ENCODE measurements around the gene LTA4H. TPM values are rescaled to one million over a fixed set of nuclear protein-coding genes. Genes with fewer than 3 reads are reported as not detected.
A peak's percentile ranks its signal among the peaks of the same experiment; 100 is the strongest.
"Not testable (repeated sequence)": the region's sequence is repeated elsewhere in the genome, so short reads cannot be mapped to it uniquely, and the experiment has no call there.

Gene LTA4H
- total RNA-seq, 1 donor from 2014 or later = 83.5 TPM

DNA sequence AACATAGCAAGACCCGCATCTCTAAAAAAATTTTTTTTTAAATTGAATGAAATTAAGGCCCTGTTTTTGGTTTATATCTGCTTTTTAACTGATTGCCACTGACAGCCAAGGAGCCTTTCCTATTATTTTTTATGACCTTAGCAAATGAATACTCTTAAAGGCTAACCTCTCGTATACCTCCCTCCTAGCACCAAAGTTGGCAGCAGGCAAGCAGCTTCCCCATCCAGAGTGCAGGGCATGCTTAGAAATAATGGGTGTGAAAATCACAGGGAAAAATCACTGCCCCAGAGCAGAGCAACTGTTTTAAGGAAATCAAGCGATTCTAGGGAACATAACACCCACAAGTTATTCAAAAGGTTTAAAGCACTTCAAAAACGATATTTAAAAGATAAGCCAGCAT is 59.9 kb downstream of the LTA4H start:
- H3K36me3 ChIP-seq (ENCODE audit: control insufficient read depth, insufficient read depth, low read length) = no peaks in the 10 kb centered on the region
- no peak for FAIRE-seq
- TF ChIP-seq, protein P1, sequence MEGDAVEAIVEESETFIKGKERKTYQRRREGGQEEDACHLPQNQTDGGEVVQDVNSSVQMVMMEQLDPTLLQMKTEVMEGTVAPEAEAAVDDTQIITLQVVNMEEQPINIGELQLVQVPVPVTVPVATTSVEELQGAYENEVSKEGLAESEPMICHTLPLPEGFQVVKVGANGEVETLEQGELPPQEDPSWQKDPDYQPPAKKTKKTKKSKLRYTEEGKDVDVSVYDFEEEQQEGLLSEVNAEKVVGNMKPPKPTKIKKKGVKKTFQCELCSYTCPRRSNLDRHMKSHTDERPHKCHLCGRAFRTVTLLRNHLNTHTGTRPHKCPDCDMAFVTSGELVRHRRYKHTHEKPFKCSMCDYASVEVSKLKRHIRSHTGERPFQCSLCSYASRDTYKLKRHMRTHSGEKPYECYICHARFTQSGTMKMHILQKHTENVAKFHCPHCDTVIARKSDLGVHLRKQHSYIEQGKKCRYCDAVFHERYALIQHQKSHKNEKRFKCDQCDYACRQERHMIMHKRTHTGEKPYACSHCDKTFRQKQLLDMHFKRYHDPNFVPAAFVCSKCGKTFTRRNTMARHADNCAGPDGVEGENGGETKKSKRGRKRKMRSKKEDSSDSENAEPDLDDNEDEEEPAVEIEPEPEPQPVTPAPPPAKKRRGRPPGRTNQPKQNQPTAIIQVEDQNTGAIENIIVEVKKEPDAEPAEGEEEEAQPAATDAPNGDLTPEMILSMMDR (IDR thresholded peaks at IDR 0.05; ENCODE audit: insufficient read depth, low read length, severe bottlenecking) = no peak

DNA sequence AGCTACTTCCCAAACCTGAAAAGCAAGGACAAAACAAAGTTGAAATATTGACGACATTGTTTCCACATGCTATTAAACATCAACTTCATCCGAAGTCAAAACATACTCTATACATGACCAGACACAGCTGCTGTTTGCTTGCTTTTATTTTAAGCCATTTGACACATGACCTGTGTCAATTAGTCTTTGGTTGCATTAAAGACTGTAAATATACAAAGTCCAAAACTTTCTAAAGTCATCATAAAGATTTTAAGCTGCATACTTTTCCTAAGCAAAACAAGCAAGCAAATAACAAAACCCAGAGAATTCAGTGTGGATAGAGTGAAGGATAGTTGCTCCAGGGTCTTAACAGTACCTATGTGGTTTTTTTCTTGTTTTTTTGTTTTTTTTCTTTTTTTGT is 61.0 kb downstream of the LTA4H start:
- TF ChIP-seq, protein P1 (IDR thresholded peaks at IDR 0.05; ENCODE audit: insufficient read depth, low read length, severe bottlenecking) = no peak
- no peak for DNase-seq (ENCODE audit: low read depth)
- FAIRE-seq = no peak
- H3K4me3 ChIP-seq (ENCODE audit: low read depth, low read length) = no peak overlapping the region
- H3K36me3 ChIP-seq (ENCODE audit: control insufficient read depth, insufficient read depth, low read length) = no peaks in the 10 kb centered on the region
- H3K27me3 ChIP-seq (ENCODE audit: control insufficient read depth, insufficient read depth, low read length) = no peaks in the 10 kb centered on the region

More for the DNA sequence above, 59.9 kb downstream of the LTA4H start:
- no peaks in the 10 kb centered on the region for H3K27me3 ChIP-seq (ENCODE audit: control insufficient read depth, insufficient read depth, low read length)
- no peak overlapping the region for H3K4me3 ChIP-seq (ENCODE audit: low read depth, low read length)
- no peak for DNase-seq (ENCODE audit: low read depth)

DNA sequence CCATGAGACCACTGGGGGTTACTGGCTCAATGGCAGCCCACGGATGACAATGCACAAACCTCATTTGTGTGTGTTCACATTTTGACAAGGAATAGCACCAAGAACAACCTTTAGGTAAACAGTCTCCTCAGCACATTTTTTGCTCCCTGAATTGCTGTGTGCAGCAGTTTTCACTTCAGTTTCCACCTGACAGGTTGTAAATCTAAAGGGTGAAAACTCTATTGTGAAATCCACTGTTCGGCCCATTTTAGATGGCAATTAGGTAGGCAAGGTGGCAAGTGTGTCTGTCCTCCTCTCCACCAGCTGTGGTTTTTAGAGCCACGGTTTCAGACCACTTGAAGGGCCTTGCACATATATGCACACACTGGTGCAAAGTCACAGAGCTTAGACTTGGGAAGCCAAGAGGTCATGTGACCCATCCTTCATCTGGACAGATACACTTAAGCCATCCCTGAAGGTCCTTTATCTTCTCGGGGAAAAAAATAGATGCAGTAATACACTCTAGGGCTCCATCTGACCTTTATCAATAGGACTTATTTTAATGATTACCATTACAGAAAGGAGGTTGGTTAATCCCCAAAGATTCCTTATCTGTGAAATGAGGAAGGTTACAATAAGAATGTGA is 62.4 kb downstream of the LTA4H start:
- no peak for DNase-seq (ENCODE audit: low read depth)
- no peak for FAIRE-seq
- Histone ChIP-seq H3K36me3 (ENCODE audit: control insufficient read depth, insufficient read depth, low read length) (no peaks in the 10 kb centered on the region), H3K27me3 (ENCODE audit: control insufficient read depth, insufficient read depth, low read length) (no peaks in the 10 kb centered on the region), H3K4me3 (ENCODE audit: low read depth, low read length) (no peak overlapping the region)
- TF ChIP-seq, protein P1 (IDR thresholded peaks at IDR 0.05; ENCODE audit: insufficient read depth, low read length, severe bottlenecking) = no peak

DNA sequence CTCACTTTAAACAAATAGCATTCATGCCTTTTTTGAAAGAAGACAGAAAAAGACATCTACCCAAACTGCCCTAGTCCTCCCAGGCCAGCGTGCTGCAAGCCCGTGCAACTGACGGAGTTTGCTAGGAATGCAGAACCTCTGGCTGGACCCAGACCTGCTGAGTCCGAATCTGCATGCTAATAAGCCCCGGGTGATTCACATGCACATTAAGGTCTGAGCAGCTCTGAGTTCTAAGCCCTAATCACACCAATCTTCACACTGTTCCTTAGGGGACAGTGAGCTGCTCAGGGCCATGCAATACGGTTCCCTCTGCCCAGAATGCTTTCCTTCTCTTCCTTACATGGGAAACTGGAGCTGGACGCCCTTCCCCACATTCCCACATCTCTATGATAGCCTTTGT is 64.5 kb downstream of the LTA4H start:
- H3K4me3 ChIP-seq (ENCODE audit: low read depth, low read length) = no peak overlapping the region
- TF ChIP-seq, protein P1 (IDR thresholded peaks at IDR 0.05; ENCODE audit: insufficient read depth, low read length, severe bottlenecking) = no peak
- DNase-seq (ENCODE audit: low read depth) = peak; percentile 13
- H3K27me3 ChIP-seq (ENCODE audit: control insufficient read depth, insufficient read depth, low read length) = no peaks in the 10 kb centered on the region
- H3K36me3 ChIP-seq (ENCODE audit: control insufficient read depth, insufficient read depth, low read length) = no peaks in the 10 kb centered on the region
- FAIRE-seq = peak; percentile 72

GRCh38 chr12:95969116-95969515 is 66.3 kb downstream of the LTA4H start:
- not testable (repeated sequence) for H3K27me3 ChIP-seq (ENCODE audit: control insufficient read depth, insufficient read depth, low read length); H3K36me3 ChIP-seq (ENCODE audit: control insufficient read depth, insufficient read depth, low read length); H3K4me3 ChIP-seq (ENCODE audit: low read depth, low read length); FAIRE-seq; DNase-seq (ENCODE audit: low read depth)

DNA sequence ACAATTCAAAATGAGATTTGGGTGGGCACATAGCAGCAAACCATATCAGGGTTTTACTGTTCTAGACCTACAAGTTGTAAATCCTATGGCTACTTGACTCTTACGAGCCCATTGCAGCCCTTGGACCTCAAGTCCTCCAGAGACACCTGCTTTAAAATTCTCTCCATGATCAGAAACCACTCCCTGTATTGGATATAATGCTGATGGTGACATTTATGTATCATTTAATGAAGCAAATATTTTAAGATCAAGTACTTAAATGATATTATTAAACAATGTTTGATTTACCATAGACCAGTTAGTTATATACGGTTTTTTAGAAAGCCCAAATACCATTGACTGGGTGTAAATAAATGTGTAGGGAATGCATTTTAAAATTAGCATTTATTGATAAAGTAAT is 68.1 kb downstream of the LTA4H start:
- Histone ChIP-seq H3K27me3 (ENCODE audit: control insufficient read depth, insufficient read depth, low read length) (no peaks in the 10 kb centered on the region), H3K4me3 (ENCODE audit: low read depth, low read length) (no peak overlapping the region), H3K36me3 (ENCODE audit: control insufficient read depth, insufficient read depth, low read length) (no peaks in the 10 kb centered on the region)
- no peak for FAIRE-seq
- no peak for DNase-seq (ENCODE audit: low read depth)
- TF ChIP-seq, protein P1 (IDR thresholded peaks at IDR 0.05; ENCODE audit: insufficient read depth, low read length, severe bottlenecking) = no peak

Data from bronchial epithelial cell (primary cell).